ENCODE data around the gene RXRB.
A peak's percentile ranks its signal among the peaks of the same experiment; 100 is the strongest.

The RXRB gene

DNA sequence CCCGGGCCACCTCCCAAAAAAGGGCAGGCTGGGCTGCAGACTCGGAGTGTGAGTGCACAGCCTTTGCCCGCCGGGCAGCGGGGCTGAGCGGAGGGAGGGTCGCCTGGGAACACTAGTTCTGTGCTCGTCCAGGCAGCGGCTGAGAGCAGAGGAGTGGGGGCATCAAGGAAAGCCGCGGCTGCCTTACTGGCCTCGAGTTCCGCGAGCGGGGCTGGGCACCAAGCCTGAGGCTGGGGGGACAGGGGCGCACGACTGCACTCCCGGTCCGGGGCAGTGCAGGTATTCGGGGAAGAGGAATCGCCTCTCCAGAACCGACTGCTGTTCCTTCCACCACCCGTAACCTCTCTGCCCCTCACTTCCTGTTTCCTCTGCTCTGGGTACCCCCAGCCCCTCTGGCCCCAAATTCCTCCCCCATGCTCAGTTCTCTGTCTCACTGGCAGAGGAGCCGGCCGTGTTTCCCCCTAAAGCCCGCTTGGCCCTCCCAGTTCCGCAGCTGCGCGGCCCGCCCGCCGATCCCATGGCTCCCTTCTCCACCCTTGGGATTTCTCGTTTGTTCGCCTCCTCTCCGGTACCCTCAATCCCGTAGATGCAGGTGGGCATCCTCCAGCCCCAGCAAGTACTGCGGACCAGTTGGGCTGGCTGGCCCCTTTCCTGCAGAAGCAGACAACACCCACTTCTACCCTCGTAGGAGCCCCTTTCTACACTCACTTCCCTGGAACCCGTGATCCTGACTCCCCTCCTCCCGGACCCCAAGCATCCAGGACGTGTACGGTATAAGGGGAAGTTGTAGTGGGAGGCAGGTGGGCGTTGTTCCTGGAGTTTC is 12.9 kb upstream of the RXRB start:
- intact Hi-C loops (cut with DNase I) = loop anchor here (5.0 kb wide), 1 partner anchor 34 kb away; no protein-coding TSS in a partner anchor
- peak in 5 of 10 donors; percentile 41 to 91 (median 85) for DNase-seq

- intact Hi-C loops (cut with DNase I) = loop anchor here (5.0 kb wide), 1 partner anchor 34 kb away; no protein-coding TSS in a partner anchor
Measured at GRCh38 chr6:33212857-33213165, 12.3 kb upstream of the RXRB start.

GRCh38 chr6:33211666-33212422 is 11.4 kb upstream of the RXRB start:
- no peak for DNase-seq
- intact Hi-C loops (cut with DNase I) = loop anchor here (5.0 kb wide), 1 partner anchor 35 kb away; no protein-coding TSS in a partner anchor

More at GRCh38 chr6:33212857-33213165, 12.3 kb upstream of the RXRB start:
- DNase-seq = no peak

DNA sequence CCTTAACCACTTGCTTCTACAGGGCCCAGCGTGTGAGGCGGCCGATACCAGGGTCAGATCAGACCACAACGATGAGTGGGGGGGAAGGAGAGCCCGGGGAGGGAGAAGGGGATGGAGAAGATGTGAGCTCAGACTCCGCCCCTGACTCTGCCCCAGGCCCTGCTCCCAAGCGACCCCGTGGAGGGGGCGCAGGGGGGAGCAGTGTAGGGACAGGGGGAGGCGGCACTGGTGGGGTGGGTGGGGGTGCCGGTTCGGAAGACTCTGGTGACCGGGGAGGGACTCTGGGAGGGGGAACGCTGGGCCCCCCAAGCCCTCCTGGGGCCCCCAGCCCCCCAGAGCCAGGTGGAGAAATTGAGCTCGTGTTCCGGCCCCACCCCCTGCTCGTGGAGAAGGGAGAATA is 10.7 kb upstream of the RXRB start:
- no peak for DNase-seq
- intact Hi-C loops (cut with DNase I) = loop anchor here (5.0 kb wide), 1 partner anchor 36 kb away; no protein-coding TSS in a partner anchor

DNA sequence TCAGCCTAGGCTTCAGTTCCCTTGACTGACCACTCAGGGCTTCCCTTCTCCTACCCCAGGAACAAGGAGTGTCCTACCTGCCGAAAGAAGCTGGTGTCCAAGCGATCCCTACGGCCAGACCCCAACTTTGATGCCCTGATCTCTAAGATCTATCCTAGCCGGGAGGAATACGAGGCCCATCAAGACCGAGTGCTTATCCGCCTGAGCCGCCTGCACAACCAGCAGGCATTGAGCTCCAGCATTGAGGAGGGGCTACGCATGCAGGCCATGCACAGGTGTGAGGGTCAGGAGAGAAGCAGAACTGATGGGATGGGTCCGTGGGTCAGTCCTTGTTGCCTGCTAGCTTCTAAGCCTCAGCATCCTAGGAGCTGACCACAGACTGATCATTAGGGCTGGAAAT is 9.4 kb upstream of the RXRB start:
- DNase-seq = no peak
- intact Hi-C loops (cut with DNase I) = loop anchor here (5.0 kb wide), 1 partner anchor 37 kb away; no protein-coding TSS in a partner anchor

GRCh38 chr6:33208091-33208967 is 7.9 kb upstream of the RXRB start, which contains the start of gene RING1:
TSS of gene RING1 (plus strand) at chr6:33208500. CDS start at chr6:33208823, 323 bp downstream.
- DNase-seq = peak; percentile 79 to 98 (median 90)
- intact Hi-C loops (cut with DNase I) = no loop called here

DNA sequence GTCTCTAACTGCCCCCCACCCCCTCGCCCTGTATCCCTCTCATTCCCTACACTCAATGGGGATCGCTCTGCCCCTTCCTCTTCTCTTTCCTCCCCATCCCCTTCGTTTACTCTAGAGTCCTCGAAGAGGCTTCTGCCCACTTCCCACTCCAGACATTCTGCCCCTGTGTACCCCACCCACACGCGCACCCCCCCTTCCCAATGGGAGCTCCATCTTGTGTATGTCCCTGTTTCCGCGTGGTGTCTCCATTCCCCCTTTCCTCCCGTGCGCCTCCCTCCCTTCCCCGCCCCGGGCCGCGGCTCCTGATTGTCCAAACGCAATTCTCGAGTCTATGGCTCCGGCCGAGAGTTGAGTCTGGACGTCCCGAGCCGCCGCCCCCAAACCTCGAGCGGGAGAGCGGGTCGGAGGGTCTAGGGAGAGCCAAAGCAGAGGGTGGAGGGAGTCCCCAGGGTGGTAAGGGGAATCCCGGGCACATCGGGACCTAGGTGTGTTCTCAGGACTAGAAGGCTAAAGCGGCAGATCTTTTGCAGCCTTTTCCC is 7.2 kb upstream of the RXRB start:
- intact Hi-C loops (cut with DNase I) = no loop called here
- DNase-seq = peak in 6 of 10 donors; percentile 35 to 86 (median 59)

DNA sequence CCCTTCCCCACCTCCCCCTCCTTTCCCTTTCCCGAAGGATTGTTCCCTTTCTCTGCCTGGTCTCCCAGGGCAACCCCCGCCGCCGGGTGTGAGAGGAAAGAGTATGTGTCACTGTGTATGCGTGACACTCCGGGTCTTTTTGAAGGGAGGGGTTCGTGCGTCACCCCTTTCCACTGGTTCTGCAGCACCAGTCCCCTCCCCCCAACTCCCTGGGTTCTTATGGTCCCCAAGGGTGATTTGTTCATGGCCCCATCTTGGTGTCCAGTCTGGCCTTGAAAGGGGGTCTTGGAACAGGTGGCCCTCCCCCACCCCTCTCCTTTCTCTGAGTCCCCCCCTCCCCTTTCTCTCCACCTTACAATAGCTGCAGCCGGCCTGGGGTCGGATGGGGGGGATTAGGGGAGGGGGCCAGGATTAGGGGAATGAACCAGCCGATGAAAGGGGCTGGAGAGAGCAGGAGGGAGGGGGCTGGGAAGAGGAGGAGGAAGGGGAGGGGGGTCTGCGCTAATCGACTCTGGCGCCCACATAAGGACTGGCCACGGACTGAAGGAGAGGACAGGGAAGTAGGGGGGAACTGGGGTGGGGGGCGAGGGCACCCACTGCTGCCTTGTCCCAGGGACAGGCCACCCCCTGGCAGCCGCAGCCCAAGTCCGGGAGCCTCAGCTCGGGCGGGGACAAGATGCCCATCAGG is 6.5 kb upstream of the RXRB start:
- intact Hi-C loops (cut with DNase I) = no loop called here
- DNase-seq = peak in 1 of 10 donors; percentile 53

DNA sequence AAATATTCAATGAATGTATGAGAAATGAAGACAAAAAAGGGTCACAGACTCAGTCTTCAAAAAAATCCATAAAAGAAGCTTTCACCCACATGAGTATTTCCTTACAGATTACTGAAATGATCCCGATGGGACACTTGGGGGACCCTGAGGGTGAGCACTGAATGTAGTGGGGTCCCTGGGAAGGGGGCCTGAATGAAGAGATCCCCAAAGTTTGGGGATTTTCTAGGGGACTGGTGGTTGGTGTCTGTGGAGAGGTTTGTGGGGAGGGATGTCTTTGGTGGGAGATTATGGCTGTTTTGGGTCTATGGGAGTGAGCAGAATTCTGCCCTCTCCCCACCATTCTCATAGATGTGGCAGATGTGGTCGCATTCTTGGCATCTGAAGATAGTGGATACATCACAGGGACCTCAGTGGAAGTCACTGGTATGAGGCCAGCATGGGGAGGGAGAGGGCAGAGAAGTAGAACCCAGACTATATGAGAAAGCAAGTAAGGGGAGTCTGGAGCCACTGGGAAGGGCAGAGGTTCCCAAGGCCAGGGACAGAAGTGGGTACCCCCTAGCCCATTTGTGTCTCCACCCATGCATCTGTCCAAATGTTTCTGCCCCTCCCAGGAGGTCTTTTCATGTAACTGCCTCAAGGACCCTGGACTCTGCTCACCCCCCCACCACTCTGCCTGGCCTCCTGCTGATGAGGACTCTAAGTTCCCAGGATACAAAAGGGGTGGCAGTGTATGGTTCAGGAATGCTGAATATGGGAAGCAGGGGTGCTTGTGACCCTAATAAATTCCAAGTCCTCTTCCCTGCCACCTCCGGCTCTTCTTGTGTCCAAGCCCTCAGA is 5.8 kb upstream of the RXRB start:
- intact Hi-C loops (cut with DNase I) = no loop called here
- DNase-seq = no peak

GRCh38 chr6:33205191-33206026 is 4.9 kb upstream of the RXRB start:
- no peak for DNase-seq
- intact Hi-C loops (cut with DNase I) = no loop called here

DNA sequence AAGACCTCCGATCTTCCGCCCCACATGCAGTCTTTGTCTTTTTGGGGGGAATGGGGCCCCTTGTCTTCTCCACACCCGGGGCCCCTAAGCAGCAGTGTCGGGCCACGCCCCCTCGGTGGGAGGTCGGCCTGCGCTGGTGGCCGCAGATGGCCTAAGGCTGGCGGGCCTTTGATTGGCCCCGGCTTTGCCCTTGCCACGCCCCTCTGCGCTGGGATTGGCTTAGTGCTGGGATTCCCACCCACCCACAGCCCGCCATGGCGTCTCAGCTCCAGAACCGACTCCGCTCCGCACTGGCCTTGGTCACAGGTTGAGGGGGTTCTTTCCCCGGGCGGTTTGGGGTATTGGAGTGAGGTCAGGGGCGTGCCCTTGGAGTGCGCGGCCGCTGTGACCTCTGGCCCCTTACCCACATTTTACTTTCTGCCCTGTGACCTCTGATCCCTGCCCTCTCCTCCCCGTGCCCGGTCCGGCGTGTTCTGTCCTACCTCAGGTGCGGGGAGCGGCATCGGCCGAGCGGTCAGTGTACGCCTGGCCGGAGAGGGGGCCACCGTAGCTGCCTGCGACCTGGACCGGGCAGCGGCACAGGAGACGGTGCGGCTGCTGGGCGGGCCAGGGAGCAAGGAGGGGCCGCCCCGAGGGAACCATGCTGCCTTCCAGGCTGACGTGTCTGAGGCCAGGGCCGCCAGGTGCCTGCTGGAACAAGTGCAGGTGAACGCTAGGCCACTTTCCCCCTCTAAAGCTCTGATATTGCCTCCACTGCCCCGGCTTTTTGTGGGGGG is 4.1 kb upstream of the RXRB start, which contains the start of gene HSD17B8:
TSS of gene HSD17B8 (plus strand) at position 241 of the 776 bp plus-strand sequence. CDS start at position 255, 14 bp downstream.
- intact Hi-C loops (cut with DNase I) = loop anchor here (5.0 kb wide), 2 partner anchors 232 to 1007 kb away; no protein-coding TSS in a partner anchor
- peak; percentile 91 to 99 (median 96) for DNase-seq

DNA sequence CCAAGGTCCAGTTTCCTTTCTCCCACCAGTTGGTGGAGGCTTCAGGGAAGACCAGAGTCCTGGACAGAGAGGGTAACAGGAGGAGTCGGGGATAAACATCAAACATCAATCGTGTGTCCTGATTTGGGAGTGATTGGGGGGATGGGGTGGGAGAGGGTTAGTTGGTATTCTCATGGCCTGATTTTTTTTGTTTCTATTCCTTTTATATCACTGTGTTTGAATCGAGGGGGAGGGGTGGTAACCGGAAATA is 3.6 kb upstream of the RXRB start:
- intact Hi-C loops (cut with DNase I) = loop anchor here (5.0 kb wide), 2 partner anchors 232 to 1007 kb away; no protein-coding TSS in a partner anchor
- no peak for DNase-seq

DNA sequence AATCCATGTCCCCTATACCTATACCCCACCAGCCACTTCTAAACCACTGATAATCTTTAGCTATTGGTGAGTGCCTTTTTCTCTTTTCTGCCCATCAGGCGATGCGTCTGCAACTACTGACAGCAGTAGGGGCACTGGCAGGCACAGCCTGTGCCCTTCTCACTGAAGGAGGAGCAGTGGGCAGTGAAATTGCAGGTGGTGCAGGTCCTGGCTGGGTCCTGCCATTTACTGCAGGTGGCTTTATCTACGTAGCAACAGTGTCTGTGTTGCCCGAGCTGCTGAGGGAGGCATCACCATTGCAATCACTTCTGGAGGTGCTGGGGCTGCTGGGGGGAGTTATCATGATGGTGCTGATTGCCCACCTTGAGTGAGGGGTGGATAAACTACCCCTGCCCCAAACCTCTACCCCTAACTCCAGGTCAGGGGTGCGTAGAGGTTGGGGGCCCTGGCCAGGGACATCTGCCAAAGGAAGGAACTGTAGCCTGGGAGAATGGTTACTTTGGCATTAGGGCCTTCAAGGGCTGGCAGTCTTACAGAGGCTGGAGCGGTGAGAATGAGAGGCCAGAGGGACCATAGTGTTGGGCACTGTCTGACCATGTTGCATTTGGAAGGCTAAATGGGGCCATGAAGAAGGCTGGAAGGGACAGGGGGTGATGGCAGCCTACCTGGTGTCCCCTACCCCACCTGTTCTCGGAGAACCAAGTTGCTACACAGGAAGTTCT is 3.1 kb upstream of the RXRB start:
- intact Hi-C loops (cut with DNase I) = loop anchor here (5.0 kb wide), 2 partner anchors 231 to 1006 kb away; no protein-coding TSS in a partner anchor
- no peak for DNase-seq

- intact Hi-C loops (cut with DNase I) = loop anchor here (5.0 kb wide), 2 partner anchors 230 to 1005 kb away; no protein-coding TSS in a partner anchor
- DNase-seq = no peak
Measured at GRCh38 chr6:33202799-33203198, 2.3 kb upstream of the RXRB start.

DNA sequence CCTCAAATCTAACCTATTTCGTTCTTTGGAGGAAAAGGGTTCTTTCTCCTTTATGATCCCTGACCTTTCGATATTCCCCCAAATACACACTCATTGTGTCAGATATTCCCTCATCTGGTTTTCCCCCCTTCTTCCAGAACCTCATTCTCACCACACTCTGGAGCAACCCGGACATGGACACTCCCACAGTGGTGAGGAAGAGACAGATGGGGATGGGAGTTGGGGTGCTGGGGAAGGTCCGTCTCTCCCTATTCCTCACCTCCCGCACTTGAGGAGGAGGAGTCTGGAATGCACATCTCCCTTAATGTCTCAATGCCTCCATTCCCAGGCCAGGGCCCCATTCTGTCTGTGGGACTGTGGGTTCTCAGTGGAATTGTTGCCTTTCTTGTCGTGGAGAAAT is 1.5 kb upstream of the RXRB start:
- intact Hi-C loops (cut with DNase I) = loop anchor here (5.0 kb wide), 2 partner anchors 230 to 1005 kb away; no protein-coding TSS in a partner anchor
- no peak for DNase-seq

- no peak for DNase-seq
- intact Hi-C loops (cut with DNase I) = loop anchor here (5.0 kb wide), 2 partner anchors 229 to 1004 kb away; no protein-coding TSS in a partner anchor
Measured at GRCh38 chr6:33201147-33201545, 681 bp upstream of the RXRB start.

Data from posterior cingulate gyrus (tissue), 11 donors.